Stimulated activated naive B cell treated with anti-CD40 and anti-IgM and Interleukin-4, amounts not matched to agents 10 μg/mL and 1 μg/mL and 100 μg/mL, for 72 hours (primary cell): ENCODE measurements around the gene COL6A5.
A peak's percentile ranks its signal among the peaks of the same experiment; 100 is the strongest.
"Not testable (repeated sequence)": the region's sequence is repeated elsewhere in the genome, so short reads cannot be mapped to it uniquely, and the experiment has no call there.

Experiments used
- ATAC-seq, 2 donors: fragments of 150-1000 bp; cut with Tn5 transposase; replicated peaks; 2 replicates each; pipeline ENCODE4 v1.10.0; 2021; ENCODE audit warnings: moderate library complexity in 1 of 2
- DNase-seq: peaks from one replicate; pipeline ENCODE4 v3.0.0; 2021
- H3K27ac Mint-ChIP-seq: one replicate; pipeline ENCODE4 v1.8.0; 2022; ENCODE audit warnings: mild to moderate bottlenecking, mixed read lengths
- H3K27me3 Mint-ChIP-seq, 2 donors: one replicate each; pipeline ENCODE4 v1.8.0; 2022; ENCODE audit warnings: mixed read lengths in 2 of 2
- H3K36me3 Mint-ChIP-seq, 2 donors: one replicate each; pipeline ENCODE4 v1.8.0; 2022; ENCODE audit warnings: mixed read lengths in 2 of 2, mild to moderate bottlenecking in 1 of 2
- H3K4me1 Mint-ChIP-seq, 2 donors: one replicate each; pipeline ENCODE4 v1.8.0; 2022; ENCODE audit warnings: mixed read lengths in 2 of 2, mild to moderate bottlenecking in 1 of 2
- H3K4me3 Mint-ChIP-seq, 2 donors: one replicate each; pipeline ENCODE4 v1.8.0; 2022; ENCODE audit warnings: mild to moderate bottlenecking in 2 of 2, mixed read lengths in 2 of 2, moderate library complexity in 1 of 2
- H3K9me3 Mint-ChIP-seq, 2 donors: one replicate each; pipeline ENCODE4 v1.8.0; 2022; ENCODE audit warnings: mixed read lengths in 2 of 2, mild to moderate bottlenecking in 1 of 2

Gene COL6A5

GRCh38 chr3:130404401-130404800 is 58.9 kb downstream of the COL6A5 start:
- Mint-ChIP-seq H3K27me3 (peaks cover 4 to 6% of the 10 kb centered on the region in 2 donors), H3K27ac (no peak overlapping the region), H3K9me3 (peaks cover 9 to 13% of the 10 kb centered on the region in 2 donors), H3K4me1 (no peaks in the 10 kb centered on the region), H3K36me3 (no peaks in the 10 kb centered on the region), H3K4me3 (no peak overlapping the region)
- DNase-seq, result no peak
- ATAC-seq, result no peak

GRCh38 chr3:130405956-130406355 is 60.5 kb downstream of the COL6A5 start:
- Mint-ChIP-seq H3K9me3 (peaks cover 9 to 10% of the 10 kb centered on the region in 2 donors), H3K4me1 (no peaks in the 10 kb centered on the region)

GRCh38 chr3:130408253-130408652 is 62.8 kb downstream of the COL6A5 start:
- ATAC-seq, DNase-seq, H3K4me3 Mint-ChIP-seq, H3K27ac Mint-ChIP-seq, H3K36me3 Mint-ChIP-seq, H3K4me1 Mint-ChIP-seq, H3K27me3 Mint-ChIP-seq: not testable (repeated sequence)
- peaks cover 9 to 10% of the 10 kb centered on the region in 2 donors for H3K9me3 Mint-ChIP-seq

More at GRCh38 chr3:130405956-130406355, 60.5 kb downstream of the COL6A5 start:
- no peaks in the 10 kb centered on the region for H3K27me3 Mint-ChIP-seq
- no peak overlapping the region for H3K27ac Mint-ChIP-seq
- no peak for ATAC-seq
- no peaks in the 10 kb centered on the region for H3K36me3 Mint-ChIP-seq
- no peak overlapping the region for H3K4me3 Mint-ChIP-seq
- DNase-seq, result no peak

GRCh38 chr3:130411320-130411719 is 65.8 kb downstream of the COL6A5 start:
- Mint-ChIP-seq H3K4me1 (no peaks in the 10 kb centered on the region), H3K27me3 (no peaks in the 10 kb centered on the region), H3K36me3 (no peaks in the 10 kb centered on the region), H3K27ac (no peak overlapping the region), H3K4me3 (no peak overlapping the region), H3K9me3 (peaks cover 9 to 10% of the 10 kb centered on the region in 2 donors)
- DNase-seq, result no peak
- no peak for ATAC-seq

- Mint-ChIP-seq H3K4me3 (no peak overlapping the region), H3K27ac (no peak overlapping the region), H3K9me3 (peaks cover 3 to 5% of the 10 kb centered on the region in 2 donors), H3K4me1 (no peaks in the 10 kb centered on the region), H3K36me3 (no peaks in the 10 kb centered on the region), H3K27me3 (no peaks in the 10 kb centered on the region)
- DNase-seq (no peak), ATAC-seq (no peak)
These were observed 67.6 kb downstream of the COL6A5 start for GRCh38 chr3:130412991-130413560.

GRCh38 chr3:130414457-130414856 is 69.0 kb downstream of the COL6A5 start:
- Mint-ChIP-seq H3K27me3 (no peaks in the 10 kb centered on the region), H3K36me3 (no peaks in the 10 kb centered on the region), H3K4me3 (no peak overlapping the region), H3K4me1 (no peaks in the 10 kb centered on the region), H3K9me3 (peaks cover 0 to under 1% of the 10 kb centered on the region in 2 donors), H3K27ac (no peak overlapping the region)
- ATAC-seq (peak; percentile 42 to 48), DNase-seq (no peak)

GRCh38 chr3:130420466-130420865 is 75.0 kb downstream of the COL6A5 start:
- DNase-seq, result no peak
- Mint-ChIP-seq H3K36me3 (no peaks in the 10 kb centered on the region), H3K27ac (no peak overlapping the region), H3K4me3 (no peak overlapping the region), H3K9me3 (peaks cover 0 to 2% of the 10 kb centered on the region in 2 donors), H3K4me1 (no peaks in the 10 kb centered on the region), H3K27me3 (no peaks in the 10 kb centered on the region)
- no peak for ATAC-seq

- ATAC-seq (no peak), DNase-seq (no peak)
- Mint-ChIP-seq H3K4me3 (no peak overlapping the region), H3K9me3 (peaks cover 0 to 2% of the 10 kb centered on the region in 2 donors), H3K4me1 (no peaks in the 10 kb centered on the region), H3K27ac (no peak overlapping the region), H3K27me3 (no peaks in the 10 kb centered on the region), H3K36me3 (no peaks in the 10 kb centered on the region)
These were observed 77.6 kb downstream of the COL6A5 start for GRCh38 chr3:130423064-130423463.

- H3K4me3 Mint-ChIP-seq, result no peak overlapping the region
- no peaks in the 10 kb centered on the region for H3K36me3 Mint-ChIP-seq
- no peak for DNase-seq
- H3K27ac Mint-ChIP-seq, result no peak overlapping the region
- H3K4me1 Mint-ChIP-seq, result no peaks in the 10 kb centered on the region
- ATAC-seq, result no peak
- H3K9me3 Mint-ChIP-seq, result peaks cover 0 to 2% of the 10 kb centered on the region in 2 donors
- H3K27me3 Mint-ChIP-seq, result no peaks in the 10 kb centered on the region
These were observed 79.4 kb downstream of the COL6A5 start for GRCh38 chr3:130424837-130425236.

GRCh38 chr3:130425484-130425883 is 80.0 kb downstream of the COL6A5 start:
- Mint-ChIP-seq H3K27ac (no peak overlapping the region), H3K9me3 (no peaks in the 10 kb centered on the region), H3K4me1 (no peaks in the 10 kb centered on the region), H3K36me3 (no peaks in the 10 kb centered on the region), H3K27me3 (no peaks in the 10 kb centered on the region), H3K4me3 (no peak overlapping the region)
- no peak for ATAC-seq
- no peak for DNase-seq

- Mint-ChIP-seq H3K27ac (no peak overlapping the region), H3K4me1 (no peaks in the 10 kb centered on the region), H3K4me3 (no peak overlapping the region), H3K27me3 (no peaks in the 10 kb centered on the region), H3K9me3 (no peaks in the 10 kb centered on the region), H3K36me3 (no peaks in the 10 kb centered on the region)
- DNase-seq (no peak), ATAC-seq (no peak)
These were observed 80.7 kb downstream of the COL6A5 start for GRCh38 chr3:130426206-130426605.

GRCh38 chr3:130428871-130429712 is 83.6 kb downstream of the COL6A5 start:
- Mint-ChIP-seq H3K36me3 (no peaks in the 10 kb centered on the region), H3K4me1 (no peaks in the 10 kb centered on the region), H3K27me3 (no peaks in the 10 kb centered on the region), H3K4me3 (no peak overlapping the region), H3K27ac (no peak overlapping the region), H3K9me3 (peaks cover 0 to 4% of the 10 kb centered on the region in 2 donors)
- ATAC-seq, result no peak
- DNase-seq, result no peak

- H3K36me3 Mint-ChIP-seq, result no peaks in the 10 kb centered on the region
- ATAC-seq, result no peak
- no peak for DNase-seq
- no peaks in the 10 kb centered on the region for H3K4me1 Mint-ChIP-seq
- no peak overlapping the region for H3K27ac Mint-ChIP-seq
- H3K4me3 Mint-ChIP-seq, result no peak overlapping the region
- H3K9me3 Mint-ChIP-seq, result peaks cover 0 to 5% of the 10 kb centered on the region in 2 donors
- H3K27me3 Mint-ChIP-seq, result no peaks in the 10 kb centered on the region
These were observed 84.2 kb downstream of the COL6A5 start for GRCh38 chr3:130429713-130430023.

GRCh38 chr3:130430266-130430665 is 84.8 kb downstream of the COL6A5 start:
- peaks cover 0 to 9% of the 10 kb centered on the region in 2 donors for H3K9me3 Mint-ChIP-seq
- no peak for ATAC-seq
- no peak overlapping the region for H3K27ac Mint-ChIP-seq
- H3K4me3 Mint-ChIP-seq, result no peak overlapping the region
- no peaks in the 10 kb centered on the region for H3K36me3 Mint-ChIP-seq
- DNase-seq, result no peak
- H3K27me3 Mint-ChIP-seq, result no peaks in the 10 kb centered on the region
- no peaks in the 10 kb centered on the region for H3K4me1 Mint-ChIP-seq

- H3K27me3 Mint-ChIP-seq, H3K36me3 Mint-ChIP-seq, H3K4me1 Mint-ChIP-seq, DNase-seq, H3K27ac Mint-ChIP-seq, ATAC-seq, H3K4me3 Mint-ChIP-seq: not testable (repeated sequence)
- peaks cover 4 to 11% of the 10 kb centered on the region in 2 donors for H3K9me3 Mint-ChIP-seq
These were observed 86.6 kb downstream of the COL6A5 start for GRCh38 chr3:130432086-130432485.
